EL (cell line): ENCODE measurements around the gene MAPK1IP1L.

ENCODE experiments used
- DNase-seq: peaks from one replicate; pipeline ENCODE4 v3.0.0-alpha.2; 2016

Gene MAPK1IP1L

GRCh38 chr14:55098561-55098898 lies 47.1 kb downstream of the MAPK1IP1L start:
- DNase-seq, result no peak

GRCh38 chr14:55099756-55100155 lies 48.3 kb downstream of the MAPK1IP1L start:
- no peak for DNase-seq

- DNase-seq, result no peak
Observed at GRCh38 chr14:55101698-55102097, 50.3 kb downstream of the MAPK1IP1L start.

DNA sequence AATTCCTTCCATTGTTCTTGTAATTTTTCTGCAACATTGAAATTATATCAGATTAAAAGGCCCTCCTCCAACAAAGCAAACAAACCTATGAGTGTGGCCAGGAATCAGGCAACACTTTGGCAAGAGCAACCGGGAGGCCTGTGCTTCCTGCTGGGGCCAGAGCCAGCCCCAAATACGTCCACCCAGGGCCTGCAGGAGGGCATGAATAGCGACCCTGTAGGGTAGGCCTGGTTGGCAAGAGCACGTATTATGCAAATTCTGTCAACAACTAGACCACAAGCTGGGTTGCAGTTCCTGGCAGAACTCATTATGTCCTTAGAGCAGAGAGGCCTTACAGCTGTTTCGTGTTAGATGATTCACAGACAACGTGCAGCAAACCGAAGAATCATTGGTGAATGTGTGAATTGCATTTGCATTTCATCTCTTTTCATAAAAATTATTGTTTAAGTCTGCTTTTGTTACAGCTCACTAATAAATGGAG lies 50.7 kb downstream of the MAPK1IP1L start:
- DNase-seq, result peak; percentile 98

GRCh38 chr14:55103005-55103640 lies 51.7 kb downstream of the MAPK1IP1L start:
- DNase-seq, result peak; percentile 97

DNA sequence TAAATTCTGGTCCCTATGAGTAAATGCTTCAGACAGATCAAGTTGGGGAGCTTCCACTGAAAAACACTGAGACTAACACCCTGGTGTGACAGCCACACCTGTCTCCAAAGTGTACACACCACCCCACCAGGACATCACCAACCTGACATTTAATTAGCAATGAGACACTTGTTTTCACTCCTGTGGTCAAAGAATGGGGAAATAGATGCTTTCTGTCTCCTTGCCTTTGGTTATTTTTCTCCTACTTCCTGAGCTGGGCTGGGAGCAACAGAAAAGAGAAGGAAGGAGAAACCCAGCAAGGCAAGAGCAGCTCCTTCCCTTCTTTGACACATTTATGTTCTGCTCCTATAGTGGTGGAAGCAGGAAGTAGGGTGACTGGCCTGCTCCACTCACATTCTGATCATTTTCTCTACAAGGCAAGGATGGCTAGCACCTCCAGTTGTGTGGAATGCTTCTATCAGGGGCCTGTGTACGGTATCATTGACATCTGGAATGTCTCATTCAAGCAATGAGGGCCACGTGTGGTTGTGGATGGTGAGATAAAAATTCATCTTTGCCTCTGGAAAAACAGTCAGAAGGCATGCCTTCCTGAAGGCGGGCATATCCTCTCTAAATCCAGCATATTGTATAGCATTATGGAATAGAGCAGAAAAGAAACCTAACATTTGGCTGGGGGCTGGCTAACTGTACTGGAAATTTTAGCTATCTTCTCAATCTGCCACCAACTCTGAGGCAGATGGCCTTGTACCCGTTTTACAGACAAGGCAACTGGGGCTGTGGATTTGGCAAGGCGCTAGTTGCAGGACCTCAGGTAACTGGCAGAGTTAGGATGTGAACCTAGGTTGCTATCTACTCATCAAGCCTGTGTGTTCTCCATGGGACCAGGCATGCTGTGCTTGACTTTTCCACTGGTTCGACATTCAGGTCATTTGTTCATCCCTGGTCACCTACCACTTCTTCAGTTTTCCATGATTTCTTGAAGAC lies 52.8 kb downstream of the MAPK1IP1L start:
- peak; percentile 38 for DNase-seq

GRCh38 chr14:55105991-55106390 lies 54.5 kb downstream of the MAPK1IP1L start:
- DNase-seq, result no peak

GRCh38 chr14:55107766-55108554 lies 56.5 kb downstream of the MAPK1IP1L start:
- peak; percentile 97 for DNase-seq

DNA sequence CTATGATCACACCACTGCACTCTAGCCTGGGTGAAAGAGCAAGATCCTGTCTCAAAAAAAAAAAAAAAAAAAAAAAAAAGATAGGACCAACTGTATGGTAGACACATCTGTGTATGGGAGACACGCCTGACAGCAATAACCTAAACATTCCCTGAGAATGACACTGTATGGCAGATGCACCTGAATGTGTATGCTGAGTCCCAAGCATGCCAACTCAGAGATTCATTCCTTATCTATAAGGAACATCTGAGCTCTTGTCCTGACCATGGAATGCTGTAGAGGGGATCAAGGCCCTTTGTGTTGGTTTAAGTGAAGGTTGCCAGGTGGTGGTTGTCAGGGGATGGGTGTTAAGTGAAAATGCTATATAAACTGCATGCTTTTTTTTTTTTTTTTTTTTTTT lies 58.4 kb downstream of the MAPK1IP1L start:
- DNase-seq, result no peak

DNA sequence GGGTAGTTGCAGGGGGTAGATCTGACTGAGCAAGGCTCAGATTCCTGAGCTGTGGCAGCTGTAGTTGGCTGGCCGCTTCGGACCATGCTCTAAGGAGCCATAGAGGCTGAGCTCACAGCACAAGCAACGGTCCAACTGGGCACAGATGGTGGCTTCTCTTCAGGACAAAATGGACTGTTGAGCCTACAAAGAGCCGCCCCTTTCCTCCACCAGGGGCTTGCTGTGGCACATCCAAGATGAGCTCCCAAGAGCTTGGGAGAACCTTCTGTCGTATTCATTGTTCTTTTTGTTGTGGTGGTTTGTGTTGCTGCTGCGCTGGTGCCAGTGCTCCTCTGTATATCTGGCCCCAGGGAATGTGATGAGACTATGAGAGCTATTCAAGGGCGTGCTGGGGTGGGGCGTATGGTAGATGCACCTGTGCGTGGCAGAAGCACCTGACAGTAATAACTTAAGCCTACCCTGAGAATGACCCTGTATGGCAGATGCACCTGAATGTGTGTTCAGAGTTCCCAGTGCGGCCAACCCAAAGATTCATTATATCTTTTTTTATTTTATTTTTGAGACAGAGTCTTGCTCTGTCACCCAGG lies 59.8 kb downstream of the MAPK1IP1L start:
- DNase-seq, result no peak

DNA sequence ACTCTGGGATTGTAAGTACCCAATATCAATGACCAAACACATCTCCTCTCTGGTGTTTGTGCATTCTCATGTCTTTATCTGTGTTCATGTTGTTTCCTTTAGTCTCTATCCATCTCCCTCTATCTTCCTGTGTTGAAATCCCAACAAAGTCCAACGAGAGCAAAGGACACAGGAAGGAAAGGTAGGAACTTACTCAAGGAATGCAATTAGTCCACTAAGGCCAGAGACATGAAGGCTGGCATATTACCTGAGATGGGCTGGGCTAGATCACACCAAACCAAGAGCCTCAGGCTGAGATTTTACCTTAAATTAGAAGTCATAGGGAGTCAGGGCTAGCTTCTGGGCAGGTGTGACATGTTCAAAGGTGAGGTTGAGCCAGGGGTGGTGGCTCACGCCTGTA lies 63.3 kb downstream of the MAPK1IP1L start:
- DNase-seq, result no peak

GRCh38 chr14:55115460-55115859 lies 64.0 kb downstream of the MAPK1IP1L start:
- DNase-seq, result no peak

- no peak for DNase-seq
Observed at GRCh38 chr14:55115861-55116245, 64.4 kb downstream of the MAPK1IP1L start.

DNA sequence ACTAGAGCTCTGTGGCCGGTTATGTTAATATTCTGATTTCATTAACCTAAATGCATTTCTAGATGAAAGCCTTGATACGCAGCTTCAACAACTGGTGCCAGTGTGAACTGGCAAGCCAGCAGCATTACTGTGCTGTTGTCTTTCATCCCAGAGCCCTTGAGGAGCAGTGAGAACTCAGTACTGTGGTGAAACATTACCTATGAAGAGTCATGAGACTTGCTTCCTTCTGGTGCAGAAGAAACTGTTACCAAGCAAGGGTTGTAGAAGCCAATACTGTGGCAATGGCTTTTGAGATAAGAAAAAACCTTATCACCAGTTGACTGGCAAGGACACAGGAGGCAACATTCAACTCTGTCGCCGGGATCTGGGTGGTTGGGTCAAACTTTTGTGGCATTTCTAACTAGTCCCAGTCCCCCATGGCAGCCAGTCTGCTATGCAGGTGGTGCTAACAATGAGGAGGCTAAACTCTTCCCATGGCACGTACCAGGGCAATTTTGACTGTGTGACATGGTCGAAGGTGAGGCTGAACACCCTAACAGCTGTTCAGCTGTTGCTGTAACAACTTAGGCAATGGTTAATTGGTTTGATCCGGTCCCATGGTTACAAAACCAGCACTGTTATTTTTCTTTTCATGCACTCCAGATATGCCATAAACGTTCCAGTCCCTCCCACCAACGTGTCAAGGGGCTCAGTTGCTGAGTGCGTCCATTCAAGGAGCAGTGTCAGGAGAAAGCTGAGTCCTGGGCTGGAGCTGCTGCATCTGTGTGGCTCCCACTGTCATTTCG lies 65.0 kb downstream of the MAPK1IP1L start:
- DNase-seq, result no peak

DNA sequence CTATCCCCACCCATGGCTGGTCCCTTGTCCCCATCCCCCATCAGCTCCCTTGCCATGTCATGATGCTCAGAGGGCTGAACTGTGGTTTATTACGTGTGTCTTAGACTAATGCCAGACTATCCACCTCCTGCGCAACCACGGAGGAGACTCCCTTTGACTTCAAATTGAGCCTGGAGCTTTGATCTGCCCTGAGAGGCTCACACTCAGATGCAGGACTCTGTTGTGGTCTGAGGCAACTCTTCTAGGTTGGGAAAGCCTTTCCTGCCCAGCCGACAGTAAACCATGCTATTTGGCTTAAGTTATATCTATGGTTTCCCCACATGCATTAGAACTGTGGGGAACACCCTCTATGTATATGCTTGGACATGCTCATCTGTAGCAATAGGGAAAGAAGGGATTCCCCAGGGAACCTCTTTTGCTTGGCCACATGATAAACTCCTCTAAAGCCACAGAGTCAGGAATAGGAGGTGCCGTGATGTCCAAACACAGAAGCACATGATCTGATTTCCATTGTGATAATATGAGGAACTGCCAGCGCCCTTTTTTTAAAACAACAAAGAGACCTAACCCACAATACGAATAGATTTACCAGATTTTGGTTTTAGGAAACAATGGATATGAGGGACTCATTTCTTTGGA lies 66.5 kb downstream of the MAPK1IP1L start:
- DNase-seq, result no peak

DNA sequence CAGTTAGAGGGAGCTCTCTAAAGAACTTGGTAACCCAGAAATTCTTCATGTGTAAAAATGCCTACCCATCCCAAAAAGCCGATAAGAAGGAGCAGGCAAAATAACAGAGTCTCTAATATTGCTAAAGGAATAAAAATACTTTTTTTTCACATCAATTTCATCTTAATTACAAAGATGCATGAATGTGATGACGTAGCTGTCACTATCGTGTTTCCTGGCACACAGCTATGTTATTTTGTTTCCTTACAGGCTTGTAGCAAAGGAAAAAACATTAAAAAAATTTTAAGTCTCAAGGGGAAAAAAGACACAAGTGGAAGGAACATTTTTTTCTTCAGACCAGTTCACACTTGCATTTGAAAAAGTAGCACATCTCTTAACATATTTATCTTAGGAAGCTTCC lies 67.3 kb downstream of the MAPK1IP1L start:
- no peak for DNase-seq
